Tibial artery (tissue), 4 donors: Measurements from ENCODE around the gene MAPKAP1.

ENCODE experiments used
- DNase-seq, 2 donors: peaks; one replicate each; pipeline ENCODE4 v3.0.0-alpha.2; 2019
- H3K27ac ChIP-seq, 2 donors: fragments of 200-600 bp; sonication (generic) in 1 of 2; 1 replicate in 1 of 2; 2 replicates in 1 of 2; pipeline ENCODE4 v1.5.1; 2018 to 2019; ENCODE audit warnings: mild to moderate bottlenecking in 1 of 2
- H3K27me3 ChIP-seq, 2 donors: fragments of 200-600 bp; sonication (generic) in 1 of 2; one replicate each; pipeline versions ENCODE4 v1.5.1 to v1.6.0; 2016 to 2019
- H3K36me3 ChIP-seq, 3 donors: fragments of 200-600 bp; sonication (generic) in 2 of 3; one replicate each; pipeline ENCODE4 v1.5.1; 2016 to 2019; ENCODE audit warnings: mild to moderate bottlenecking in 2 of 3
- H3K4me1 ChIP-seq, 4 donors: fragments of 200-600 bp; sonication (generic) in 2 of 4; 1 replicate in 3 of 4; 2 replicates in 1 of 4; pipeline ENCODE4 v1.5.1; 2016 to 2019
- H3K4me3 ChIP-seq, 2 donors: fragments of 200-600 bp; sonication (generic) in 1 of 2; 1 replicate in 1 of 2; 2 replicates in 1 of 2; pipeline ENCODE4 v1.5.1; 2018 to 2019; ENCODE audit warnings: mild to moderate bottlenecking in 2 of 2
- H3K9me3 ChIP-seq, 3 donors: fragments of 200-600 bp; sonication (generic) in 1 of 3; one replicate each; pipeline ENCODE4 v1.5.1; 2016 to 2019
- CTCF ChIP-seq, 2 experiments: fragments of 200-600 bp in 1 of 2; fragments of 450-650 bp in 1 of 2; IDR thresholded peaks; one replicate each; pipeline ENCODE4 v1.5.1; 2017 to 2019; ENCODE audit warnings: antibody characterized with exemption in 2 of 2, mild to moderate bottlenecking in 1 of 2, moderate library complexity in 1 of 2
- intact Hi-C: fragments of 100-400 bp; cut with DNase I; formaldehyde crosslinking; loops from one replicate; pipeline ENCODE4 v1.15.0; 2023; ENCODE audit warnings: low total_unique reads

Gene MAPKAP1

GRCh38 chr9:125444956-125445506 lies 262.0 kb downstream of the MAPKAP1 start:
- intact Hi-C loops = no loop called here
- no peak overlapping the region for H3K4me3 ChIP-seq
- peak in 1 of 2 donors; percentile 58 for DNase-seq
- no peaks in the 10 kb centered on the region for H3K4me1 ChIP-seq
- no peaks in the 10 kb centered on the region for H3K9me3 ChIP-seq
- H3K27me3 ChIP-seq = no peaks in the 10 kb centered on the region
- H3K36me3 ChIP-seq = peaks cover 5 to 53% (median 36%) of the 10 kb centered on the region in 3 donors
- no peak for TF ChIP-seq CTCF (IDR thresholded peaks at IDR 0.05)
- H3K27ac ChIP-seq = no peak overlapping the region

- peak in 1 of 2 donors; percentile 47 for DNase-seq
- H3K9me3 ChIP-seq = no peaks in the 10 kb centered on the region
- TF ChIP-seq CTCF (IDR thresholded peaks at IDR 0.05) = no peak
- no peaks in the 10 kb centered on the region for H3K27me3 ChIP-seq
- intact Hi-C loops = no loop called here
- H3K4me3 ChIP-seq = no peak overlapping the region
- H3K4me1 ChIP-seq = no peaks in the 10 kb centered on the region
- H3K27ac ChIP-seq = no peak overlapping the region
- H3K36me3 ChIP-seq = peaks cover 5 to 62% (median 45%) of the 10 kb centered on the region in 3 donors
Measured at GRCh38 chr9:125444166-125444565, 262.8 kb downstream of the MAPKAP1 start.

- DNase-seq = peak in 1 of 2 donors; percentile 53
- no peak overlapping the region for H3K4me3 ChIP-seq
- no peaks in the 10 kb centered on the region for H3K9me3 ChIP-seq
- H3K36me3 ChIP-seq = peaks cover 12 to 70% (median 50%) of the 10 kb centered on the region in 3 donors
- no peaks in the 10 kb centered on the region for H3K4me1 ChIP-seq
- no peak overlapping the region for H3K27ac ChIP-seq
- intact Hi-C loops = no loop called here
- H3K27me3 ChIP-seq = no peaks in the 10 kb centered on the region
- TF ChIP-seq CTCF (IDR thresholded peaks at IDR 0.05) = no peak
Measured at GRCh38 chr9:125443367-125443766, 263.6 kb downstream of the MAPKAP1 start.

GRCh38 chr9:125442452-125442851 lies 264.6 kb downstream of the MAPKAP1 start:
- Histone ChIP-seq H3K4me1 (no peaks in the 10 kb centered on the region), H3K4me3 (no peak overlapping the region), H3K27me3 (no peaks in the 10 kb centered on the region), H3K9me3 (no peaks in the 10 kb centered on the region), H3K36me3 (peaks cover 13 to 71% (median 42%) of the 10 kb centered on the region in 3 donors), H3K27ac (no peak overlapping the region)
- intact Hi-C loops = no loop called here
- TF ChIP-seq CTCF (IDR thresholded peaks at IDR 0.05) = no peak
- DNase-seq = peak in 1 of 2 donors; percentile 4

GRCh38 chr9:125440411-125440810 lies 266.6 kb downstream of the MAPKAP1 start:
- Histone ChIP-seq H3K27ac (no peak overlapping the region), H3K36me3 (peaks cover 13 to 66% (median 46%) of the 10 kb centered on the region in 3 donors), H3K27me3 (no peaks in the 10 kb centered on the region), H3K4me1 (no peaks in the 10 kb centered on the region), H3K9me3 (no peaks in the 10 kb centered on the region), H3K4me3 (no peak overlapping the region)
- peak in 1 of 2 donors; percentile 63 for DNase-seq
- no peak for TF ChIP-seq CTCF (IDR thresholded peaks at IDR 0.05)
- intact Hi-C loops = no loop called here
